HG02938 (cell line): ENCODE data around the gene C13orf46.

ENCODE experiments used
- ATAC-seq: cut with Tn5 transposase; IDR thresholded peaks from one replicate; pipeline ENCODE4 v1.9.1; 2021; ENCODE audit warnings: mild to moderate bottlenecking, moderate library complexity; ENCODE audit not compliant: unreplicated experiment

The C13orf46 gene

DNA sequence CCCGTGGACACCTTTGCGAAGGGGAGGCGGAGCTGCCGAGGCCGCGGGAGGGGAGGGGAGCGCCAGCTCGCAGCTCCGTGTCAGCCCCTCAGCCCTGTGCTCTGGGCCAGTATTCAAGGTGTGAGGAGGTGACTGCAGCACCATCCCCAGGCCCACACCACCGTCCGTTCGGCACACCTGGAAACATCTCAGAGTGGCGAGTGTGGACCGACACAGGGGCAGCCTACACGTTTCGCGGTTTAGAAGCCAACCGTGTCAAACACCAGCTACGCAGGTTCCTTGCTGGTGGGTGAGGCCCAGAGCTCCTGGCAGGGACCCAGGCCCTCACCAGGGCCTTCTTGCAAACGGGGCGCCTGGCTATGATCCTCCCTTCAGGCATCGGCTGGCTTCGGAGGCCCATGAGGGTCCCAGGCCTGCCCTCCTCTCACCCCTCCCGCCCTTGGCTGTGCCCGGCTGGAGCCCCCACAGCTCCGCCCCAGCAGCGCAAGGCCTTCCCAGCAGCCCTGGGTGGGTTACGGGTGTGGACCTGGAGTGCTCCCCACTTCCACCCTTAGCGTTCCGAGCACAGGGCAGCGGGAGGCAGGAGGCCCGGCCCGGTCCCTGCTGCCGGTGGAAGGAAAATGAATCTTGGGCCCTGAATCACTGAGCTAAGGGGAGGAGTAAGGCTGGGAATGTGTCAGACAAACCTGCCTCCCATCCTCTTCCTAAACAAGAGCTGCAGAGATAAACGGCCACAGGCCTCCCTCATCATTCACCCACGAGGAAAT, 1.2 kb downstream of the C13orf46 start:
- ATAC-seq: no peak

GRCh38 chr13:113971471-113972231, 2.2 kb downstream of the C13orf46 start:
- no peak for ATAC-seq

- ATAC-seq: no peak
Measured at GRCh38 chr13:113970810-113971470, 2.9 kb downstream of the C13orf46 start.

GRCh38 chr13:113969973-113970611, 3.8 kb downstream of the C13orf46 start:
- no peak for ATAC-seq

DNA sequence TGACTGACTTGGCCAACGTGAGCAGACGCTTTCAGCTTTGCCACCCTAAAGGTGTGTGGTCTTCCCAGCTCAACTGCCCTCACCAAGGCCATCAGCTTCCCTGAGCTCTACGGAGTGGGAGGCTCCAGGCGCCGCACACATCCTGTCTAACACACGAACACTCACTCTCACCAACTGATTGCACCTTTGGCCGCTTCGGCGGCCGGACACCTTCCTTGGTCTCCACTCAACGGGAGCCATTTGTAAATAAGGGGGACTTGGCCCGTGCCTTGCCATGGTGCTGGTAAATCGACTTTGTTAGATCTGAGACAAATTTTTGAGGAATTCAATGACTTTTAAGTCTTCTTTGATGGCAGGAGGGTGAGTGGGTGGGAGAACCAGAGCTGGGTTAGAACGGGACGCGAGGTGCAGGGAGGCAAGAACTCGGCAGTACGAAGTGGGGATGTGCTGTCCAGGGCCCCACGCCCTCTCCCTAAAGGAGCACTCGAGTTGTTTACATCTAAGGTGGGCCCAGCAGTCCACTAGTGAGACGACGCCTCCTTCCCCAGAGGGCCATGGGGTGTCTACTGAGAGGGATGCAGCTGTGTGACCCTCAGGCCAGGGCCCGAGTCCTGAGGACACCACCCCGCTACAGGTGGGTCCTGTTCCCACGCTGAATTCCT, 4.4 kb downstream of the C13orf46 start:
- ATAC-seq: no peak

- no peak for ATAC-seq
Measured at GRCh38 chr13:113968463-113969310, 5.2 kb downstream of the C13orf46 start.

DNA sequence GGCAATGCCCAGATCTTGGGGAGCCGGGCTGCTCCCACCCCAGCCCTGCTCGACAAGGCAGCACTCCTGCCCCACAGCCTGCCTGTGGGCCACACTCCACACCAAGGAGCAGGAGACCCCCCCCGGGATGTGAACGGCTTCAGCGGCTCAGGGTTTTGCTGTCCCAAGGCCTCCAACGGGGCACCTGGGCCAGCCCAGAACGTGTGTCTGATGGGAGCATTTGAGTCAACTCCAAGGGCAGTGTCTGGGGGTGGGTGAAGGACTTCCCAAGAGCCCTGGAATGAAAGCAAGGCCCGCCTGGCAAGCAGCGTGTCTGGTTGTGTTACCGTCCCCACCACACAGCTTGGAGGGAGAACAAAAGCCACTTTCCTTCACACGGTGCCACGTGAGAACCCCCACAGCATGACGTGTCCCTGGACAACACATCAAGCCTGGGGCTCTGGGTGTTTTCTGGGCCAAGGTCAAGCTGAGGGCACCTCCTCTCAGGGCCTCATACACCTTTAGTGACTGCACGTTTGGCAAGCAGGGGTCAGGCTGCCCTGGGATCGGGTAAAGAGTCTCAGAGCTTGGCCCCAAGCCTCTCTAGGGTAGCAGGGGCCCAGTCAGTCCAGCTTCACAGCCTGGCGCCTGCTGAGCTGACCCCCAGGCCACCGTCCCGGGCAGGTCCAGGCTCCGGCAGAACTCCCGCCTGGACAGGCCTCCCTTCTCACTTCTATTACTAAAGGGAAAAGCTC, 6.0 kb downstream of the C13orf46 start:
- no peak for ATAC-seq

GRCh38 chr13:113967206-113967720, 6.6 kb downstream of the C13orf46 start:
- no peak for ATAC-seq

- ATAC-seq: no peak
Measured at GRCh38 chr13:113965968-113966884, 7.7 kb downstream of the C13orf46 start.

- no peak for ATAC-seq
Measured at GRCh38 chr13:113965383-113965874, 8.4 kb downstream of the C13orf46 start.

- ATAC-seq: no peak
Measured at GRCh38 chr13:113964251-113964995, 9.5 kb downstream of the C13orf46 start.

- ATAC-seq: no peak
Measured at GRCh38 chr13:113963376-113963775, 10.5 kb downstream of the C13orf46 start.

- no peak for ATAC-seq
Measured at GRCh38 chr13:113962975-113963374, 10.9 kb downstream of the C13orf46 start.

DNA sequence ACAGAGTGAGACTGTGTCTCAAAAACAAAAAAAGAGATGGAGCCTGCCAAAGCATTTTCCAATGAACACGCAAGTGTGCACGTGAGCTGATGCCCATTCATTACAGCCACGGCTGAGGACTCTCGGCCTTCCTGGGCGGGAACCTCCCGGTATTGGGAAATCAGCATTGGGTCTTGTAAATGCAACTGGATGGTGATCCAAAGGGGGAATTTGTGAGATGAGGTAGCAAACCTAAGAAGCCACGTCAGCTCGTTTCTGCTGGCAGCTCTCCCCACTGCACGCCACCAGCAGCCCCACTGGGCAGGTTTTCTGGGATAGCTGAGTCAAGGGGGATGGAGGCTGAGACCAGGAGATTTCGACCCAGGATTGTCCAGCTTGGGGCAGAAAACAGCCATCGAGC, 11.5 kb downstream of the C13orf46 start:
- ATAC-seq: no peak

DNA sequence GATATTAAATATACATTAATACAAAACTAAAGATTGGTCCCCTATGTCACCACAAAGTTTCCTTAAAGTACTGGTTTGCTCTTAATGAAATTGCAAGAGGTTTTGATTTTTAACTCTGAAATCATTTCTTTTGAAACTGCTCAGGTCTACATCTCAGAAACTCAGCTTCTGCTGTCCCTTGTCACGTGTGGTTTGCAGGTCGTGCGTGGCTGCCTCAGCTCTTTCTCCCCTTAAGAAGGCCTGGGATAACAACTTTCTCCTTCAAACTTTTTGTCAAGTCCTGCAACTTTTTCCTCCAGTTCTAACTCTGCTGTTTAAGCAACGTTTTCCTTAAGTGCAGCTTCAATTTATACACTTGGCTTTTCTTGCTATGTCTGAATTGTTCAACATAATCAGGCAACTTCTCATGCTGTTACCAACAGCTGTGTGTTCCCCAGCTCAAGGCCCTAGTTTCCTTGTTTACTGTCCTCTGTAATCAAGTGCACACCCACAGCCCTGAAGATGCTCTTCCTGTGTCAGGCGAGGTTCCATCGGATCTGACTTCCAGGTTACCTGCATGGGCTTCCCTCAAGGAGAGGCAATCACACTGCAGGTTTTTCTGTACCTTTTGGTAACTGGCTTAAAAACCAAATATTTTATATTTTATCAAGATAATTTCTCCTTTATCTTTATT, 13.5 kb downstream of the C13orf46 start:
- ATAC-seq: no peak

DNA sequence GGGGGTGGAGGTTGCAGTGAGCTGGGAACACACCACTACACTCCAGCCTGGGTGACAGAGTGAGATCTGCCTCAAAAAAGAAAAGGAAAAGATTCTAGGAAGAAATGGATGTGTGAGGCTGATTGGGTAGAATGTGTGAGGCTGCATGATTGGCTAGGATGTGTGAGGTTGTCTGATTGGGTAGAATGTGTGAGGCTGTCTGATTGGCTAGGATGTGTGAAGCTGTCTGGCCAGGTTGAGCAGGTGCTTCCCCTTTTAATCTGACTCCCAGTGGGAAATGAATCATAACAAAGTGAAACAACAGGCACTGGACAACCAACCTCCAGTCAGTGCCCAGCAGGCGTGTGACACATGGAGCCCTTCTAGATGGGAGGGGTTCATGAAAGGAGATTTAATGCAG, 14.7 kb downstream of the C13orf46 start:
- ATAC-seq: no peak
